Ecto neural progenitor cell (in vitro differentiated cells): ENCODE measurements around the gene PRRT4.

Source experiments
- DNase-seq: peaks from one replicate; pipeline ENCODE4 v3.0.0-alpha.2; 2018; ENCODE audit warnings: low spot score

Gene PRRT4

DNA sequence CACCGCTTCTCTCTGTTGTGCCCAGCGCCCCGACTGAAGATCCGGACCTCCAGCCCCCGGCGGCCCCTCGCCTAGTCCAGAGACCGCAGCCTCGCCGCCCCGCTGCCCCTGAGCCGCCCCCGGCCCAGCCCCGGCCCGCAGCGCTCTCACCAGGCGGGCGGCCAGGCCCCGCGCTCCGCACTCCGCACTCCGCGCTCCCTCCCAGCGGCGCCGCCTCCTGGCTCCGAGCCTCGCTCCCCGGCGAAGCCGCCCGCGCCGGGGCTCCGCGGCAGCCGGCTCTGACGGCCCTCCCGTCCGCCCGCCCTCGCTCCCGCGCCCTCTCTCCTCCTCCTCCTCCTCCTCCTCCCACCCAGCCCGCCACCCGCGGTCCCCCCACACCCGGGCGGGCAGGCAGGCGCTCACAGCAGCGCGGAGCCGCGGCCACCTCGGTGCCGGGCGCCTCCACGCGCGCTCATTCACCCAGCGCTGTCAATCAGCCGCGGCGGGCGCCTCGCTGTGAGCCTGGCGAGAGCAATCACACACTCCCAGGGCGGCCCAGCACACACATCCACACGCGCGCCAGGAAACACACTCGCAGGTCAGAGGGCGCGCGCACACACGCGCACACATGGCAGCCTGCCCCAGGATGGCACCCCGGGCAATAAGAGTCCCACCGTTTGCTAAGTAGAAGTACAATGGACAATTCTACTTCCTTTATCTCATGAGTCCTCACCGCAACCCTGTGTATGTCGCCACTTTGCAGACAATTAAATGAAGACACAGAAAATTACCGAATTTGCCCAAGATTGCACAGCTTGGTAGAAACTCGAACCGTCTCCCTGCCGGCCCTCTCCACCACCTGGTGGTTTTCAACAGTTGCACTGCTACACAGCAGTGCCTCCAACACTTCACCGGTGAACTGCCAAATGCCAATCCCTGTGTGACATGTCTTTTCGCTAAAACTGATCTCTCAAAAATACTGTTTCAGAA, at the start of gene PRRT4:
TSS of gene PRRT4 (minus strand) at position 280 of the 969 bp plus-strand sequence.
- peak; percentile 75 for DNase-seq

DNA sequence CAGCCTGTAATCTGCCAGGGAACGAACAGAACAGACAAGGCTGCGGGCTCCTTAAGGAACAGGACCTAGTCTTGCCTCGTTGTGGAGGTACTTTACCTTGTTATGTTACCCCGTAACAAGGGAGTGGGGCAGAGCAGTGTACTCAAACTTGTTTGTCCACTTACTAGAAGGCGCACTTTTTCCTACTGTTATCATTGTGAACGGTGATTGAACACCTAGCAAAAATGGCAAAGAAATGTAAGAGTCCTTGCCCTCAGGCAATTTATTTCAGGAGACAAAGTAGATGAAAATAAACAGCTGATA, 48.9 kb upstream of the PRRT4 start:
- no peak for DNase-seq

DNA sequence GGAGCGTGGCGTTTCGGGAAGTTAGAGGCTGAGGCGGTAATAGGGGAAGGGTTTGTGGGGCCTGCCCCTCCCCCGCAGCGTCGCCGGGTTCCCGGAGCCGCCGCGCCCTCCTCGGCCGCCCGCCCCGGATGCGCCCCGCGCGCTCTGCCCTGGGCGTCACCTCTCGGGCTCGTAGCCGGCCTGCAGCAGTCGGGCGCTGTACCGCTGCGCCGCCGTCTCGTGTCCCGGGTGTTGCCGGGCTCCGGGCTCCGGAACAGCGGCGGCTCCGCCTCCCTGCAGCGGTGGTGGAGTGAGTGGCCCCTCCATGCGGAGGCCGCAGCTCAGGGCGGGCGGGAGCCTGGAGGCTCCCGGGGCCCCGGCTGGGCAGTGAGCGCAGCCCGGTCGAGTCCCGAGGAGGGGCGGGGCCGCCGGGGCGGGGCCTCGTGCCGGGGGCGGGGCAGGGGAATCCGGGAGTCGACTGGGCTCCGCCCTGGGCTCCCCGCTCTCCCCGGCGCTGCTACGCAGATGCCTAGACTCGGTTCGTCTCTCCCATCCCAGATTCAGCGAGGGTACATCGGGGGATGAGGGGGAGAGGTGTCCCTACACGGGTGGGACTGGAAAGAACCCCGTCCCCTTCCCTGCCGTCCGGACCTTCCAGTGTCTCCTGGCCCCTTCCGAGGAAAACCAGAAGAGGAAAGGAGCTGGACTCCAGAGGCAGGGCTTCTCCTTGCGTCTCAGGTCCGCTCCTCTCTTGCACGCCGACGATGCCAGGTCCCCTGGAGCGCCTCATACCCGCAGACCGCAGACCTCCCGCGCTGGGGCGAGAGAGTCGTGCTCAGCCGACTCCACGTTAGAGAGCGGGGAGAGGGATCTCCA, 48.3 kb upstream of the PRRT4 start, which contains the start of gene IMPDH1:
TSS of gene IMPDH1 (minus strand) at position 387 of the 855 bp plus-strand sequence. CDS start at position 306, 81 bp downstream.
- DNase-seq: peak; percentile 94

DNA sequence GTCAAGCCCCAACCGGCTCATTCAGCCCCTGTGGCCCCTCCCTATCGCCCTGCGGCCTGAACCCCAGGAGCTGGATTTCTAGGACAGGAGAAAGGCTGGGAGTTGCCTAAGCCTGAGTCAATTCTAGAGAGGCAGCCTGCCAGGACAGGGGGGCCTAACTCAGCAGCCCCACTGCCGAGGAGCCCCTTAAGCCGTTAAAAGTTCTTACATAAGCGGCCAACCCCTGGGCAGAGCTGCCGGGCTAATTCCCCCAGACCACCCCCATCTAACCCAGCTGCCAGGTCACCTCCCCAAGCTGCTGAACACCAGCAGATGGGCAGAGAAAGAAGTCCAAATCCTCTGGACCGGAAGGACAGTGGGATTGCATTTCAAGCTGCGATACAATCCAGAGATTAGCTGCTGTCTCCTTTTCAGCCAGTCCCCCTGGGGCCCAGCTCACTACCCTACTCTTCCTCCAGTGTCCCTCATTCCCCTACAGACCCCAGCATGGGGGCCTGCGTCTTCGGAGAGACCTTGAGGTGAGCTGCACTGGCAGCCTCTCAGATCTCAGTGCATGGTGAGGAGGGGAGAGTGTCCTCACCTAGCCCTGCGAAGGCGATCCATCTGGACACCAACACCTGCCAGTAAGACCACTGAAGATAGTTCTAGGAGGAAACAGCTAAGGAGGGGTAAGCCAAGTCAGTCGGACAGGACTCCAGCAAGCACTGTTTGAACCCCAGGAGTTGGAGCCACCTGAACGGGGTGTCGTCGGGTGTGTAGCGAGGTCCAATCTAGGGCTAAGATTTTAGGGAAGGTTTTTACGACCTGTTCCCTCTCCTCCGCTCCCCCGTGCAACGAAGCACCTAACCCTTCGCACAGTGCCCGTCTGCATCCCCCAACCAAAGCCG, 47.5 kb upstream of the PRRT4 start:
- peak; percentile 70 for DNase-seq

DNA sequence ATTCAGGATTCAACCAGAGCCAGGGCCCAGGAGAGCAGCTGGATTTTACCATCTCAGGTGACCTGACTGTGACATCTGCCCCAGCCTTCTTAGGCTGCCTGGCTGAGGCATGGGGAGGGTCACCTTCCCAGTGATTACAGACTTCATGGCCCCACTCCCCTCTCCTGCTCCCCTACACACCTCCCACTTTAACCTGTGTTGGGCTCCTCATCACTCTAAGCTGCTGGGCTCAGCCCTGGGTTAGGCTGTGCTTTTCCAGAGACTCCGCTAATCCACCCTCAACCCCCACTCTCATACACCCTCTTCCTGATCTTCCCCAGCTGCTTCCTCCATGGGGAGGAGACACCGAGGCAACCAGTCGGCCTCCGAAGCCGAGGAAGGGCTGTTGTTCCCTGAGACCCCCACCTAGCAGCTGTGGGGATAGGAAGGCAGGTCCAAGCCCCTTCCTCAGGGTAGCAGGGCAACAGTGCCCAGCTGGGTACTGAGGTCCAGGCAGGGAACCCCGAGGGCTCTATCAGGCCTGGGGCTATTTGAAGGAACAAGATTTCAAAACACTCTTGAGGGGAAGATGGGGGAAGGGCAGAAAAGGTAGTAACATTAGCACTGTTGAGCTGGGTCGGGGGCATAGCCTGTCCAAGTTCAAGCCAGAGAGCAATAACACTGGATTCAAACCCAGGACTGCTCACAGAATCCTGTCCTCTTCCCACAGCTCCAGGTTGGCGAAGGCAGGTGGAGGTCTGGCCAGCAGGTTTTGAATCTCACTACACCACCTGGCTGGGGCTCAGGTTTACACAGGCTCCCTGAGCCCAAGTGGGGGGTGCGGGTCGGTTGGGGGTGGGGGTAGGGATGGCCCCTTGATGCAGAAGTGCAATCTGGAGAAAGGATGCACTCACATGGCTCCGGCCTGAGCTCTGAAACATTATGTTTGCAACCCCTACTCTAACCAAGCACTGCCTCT, 46.5 kb upstream of the PRRT4 start:
- DNase-seq: peak; percentile 60

DNA sequence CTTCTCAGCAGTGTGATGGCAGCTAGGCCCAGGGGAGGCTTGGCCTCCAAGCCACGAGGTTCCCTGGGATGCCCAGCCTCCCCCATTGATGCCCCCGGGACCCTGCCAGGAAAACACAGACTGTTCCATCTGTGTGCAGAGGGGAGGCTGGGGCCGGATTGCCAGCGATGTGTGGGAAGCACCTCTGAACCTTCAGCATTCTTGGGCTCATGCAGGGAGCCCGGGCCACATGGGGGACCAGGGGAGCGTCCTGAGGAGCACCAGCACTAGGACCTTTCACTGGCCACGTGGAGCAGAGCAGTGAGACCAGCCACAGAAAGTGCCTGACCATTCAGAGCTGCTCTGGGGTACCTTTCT, 45.7 kb upstream of the PRRT4 start:
- no peak for DNase-seq

DNA sequence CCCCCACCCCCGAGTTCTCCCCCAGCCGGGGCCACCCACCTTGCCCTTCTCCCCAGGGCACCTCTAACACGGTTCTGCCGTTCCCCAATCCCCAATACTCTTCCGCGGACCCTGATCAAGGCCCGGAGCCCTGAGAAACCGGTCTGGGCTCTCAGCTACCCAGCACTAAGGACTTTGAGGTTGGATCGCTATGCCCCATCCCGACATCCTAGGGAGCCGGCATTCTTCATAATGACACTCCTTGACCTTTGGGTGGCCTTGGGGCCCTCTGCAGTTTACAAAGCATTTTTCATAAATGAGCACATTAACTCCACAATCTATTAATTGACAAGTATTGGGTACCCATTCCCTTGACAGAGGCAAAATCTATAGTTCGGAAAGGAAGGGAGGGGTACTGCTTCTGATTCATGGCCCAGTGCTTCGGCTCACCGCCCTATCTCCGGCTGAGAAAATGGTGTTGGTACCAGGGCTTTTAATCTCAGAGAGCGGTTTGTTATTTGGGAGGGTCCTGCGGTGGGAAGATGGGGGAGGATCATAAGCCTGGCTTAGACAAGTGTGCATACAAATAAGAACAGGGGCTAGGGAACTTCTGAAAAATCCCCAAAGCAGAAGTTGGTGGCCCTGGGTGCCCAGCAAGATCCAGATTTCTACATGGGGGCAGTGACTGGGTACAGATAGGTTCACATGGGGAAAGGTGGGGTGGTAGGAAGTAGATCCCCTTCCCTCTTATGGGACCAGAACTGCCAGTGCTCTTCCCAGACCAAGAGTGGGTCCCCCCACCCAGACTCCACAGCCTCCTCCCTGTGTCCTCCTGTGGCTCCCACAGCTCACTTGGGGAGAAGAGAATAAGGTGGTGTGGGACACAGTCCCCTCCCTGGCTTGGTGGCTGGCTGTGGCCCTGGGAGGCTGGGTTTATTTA, 45.1 kb upstream of the PRRT4 start:
- DNase-seq: no peak

DNA sequence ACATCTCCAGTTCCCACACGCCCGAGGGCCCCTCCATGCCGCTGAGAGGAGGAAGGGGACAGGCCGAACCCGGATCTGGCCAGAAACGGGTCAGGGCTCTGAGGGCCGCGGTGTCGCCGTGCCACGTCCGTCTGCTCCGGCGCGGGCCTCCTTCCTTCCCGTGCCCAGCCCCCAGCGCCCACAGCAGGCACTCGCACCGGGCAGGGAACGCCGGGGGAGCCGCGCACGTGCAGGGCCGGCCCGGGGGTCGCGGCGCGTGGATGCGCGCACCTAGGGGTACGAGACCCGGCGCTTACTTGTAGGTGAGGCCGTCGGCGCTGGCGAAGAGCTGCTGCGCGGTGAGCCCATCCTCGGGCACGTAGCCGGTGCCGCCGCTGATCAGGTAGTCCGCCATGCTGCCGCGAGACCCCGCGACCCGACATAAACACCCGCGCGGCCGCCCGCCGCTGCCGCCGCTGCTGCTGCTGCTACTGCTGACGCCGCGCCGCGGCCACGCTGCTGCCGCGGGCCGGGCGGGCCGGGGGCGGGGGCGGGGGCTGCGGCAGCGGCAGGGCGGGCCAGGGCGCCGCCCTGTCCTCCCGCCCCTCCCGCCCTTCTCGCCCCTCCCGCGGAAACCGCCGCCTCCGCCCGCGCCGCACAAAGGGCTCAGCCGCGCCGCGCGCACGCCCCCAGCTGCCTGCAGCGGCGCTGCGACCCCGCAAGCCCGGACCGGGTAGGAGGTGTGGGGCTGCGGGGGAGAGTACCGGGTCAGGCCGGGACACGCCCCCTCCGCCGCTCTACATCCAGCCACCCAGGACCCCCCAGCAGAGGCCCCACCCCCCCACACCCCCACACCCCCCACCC, 44.2 kb upstream of the PRRT4 start:
- peak; percentile 79 for DNase-seq

DNA sequence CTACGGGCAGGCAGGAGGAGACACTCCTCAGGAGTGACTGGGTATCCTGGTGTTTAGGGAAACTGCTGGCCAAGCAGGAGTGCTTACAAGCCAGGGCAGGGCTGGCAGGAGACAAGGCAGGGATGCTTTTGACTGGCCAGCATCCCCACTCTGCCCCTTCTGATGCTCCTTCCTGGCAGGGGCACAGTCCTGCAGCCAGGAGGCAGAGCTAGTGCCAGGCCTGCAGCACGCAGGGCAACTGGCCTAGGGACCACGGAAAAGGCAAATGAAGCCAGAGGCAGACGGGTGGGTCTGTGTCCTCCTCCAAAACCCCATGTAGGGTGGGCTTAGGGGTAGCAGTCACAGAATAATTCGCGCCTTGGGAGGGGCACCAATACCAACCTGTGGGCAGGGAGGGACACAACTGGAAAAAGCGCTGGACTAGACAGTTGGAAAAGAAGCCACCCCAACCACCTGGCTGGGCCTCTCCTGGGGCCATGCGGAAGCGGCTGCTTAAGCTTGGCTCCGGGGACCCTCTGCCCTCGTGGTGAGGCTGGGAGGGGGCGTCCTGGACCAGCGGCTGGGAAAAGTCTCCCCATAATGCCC, 43.5 kb upstream of the PRRT4 start:
- DNase-seq: no peak

DNA sequence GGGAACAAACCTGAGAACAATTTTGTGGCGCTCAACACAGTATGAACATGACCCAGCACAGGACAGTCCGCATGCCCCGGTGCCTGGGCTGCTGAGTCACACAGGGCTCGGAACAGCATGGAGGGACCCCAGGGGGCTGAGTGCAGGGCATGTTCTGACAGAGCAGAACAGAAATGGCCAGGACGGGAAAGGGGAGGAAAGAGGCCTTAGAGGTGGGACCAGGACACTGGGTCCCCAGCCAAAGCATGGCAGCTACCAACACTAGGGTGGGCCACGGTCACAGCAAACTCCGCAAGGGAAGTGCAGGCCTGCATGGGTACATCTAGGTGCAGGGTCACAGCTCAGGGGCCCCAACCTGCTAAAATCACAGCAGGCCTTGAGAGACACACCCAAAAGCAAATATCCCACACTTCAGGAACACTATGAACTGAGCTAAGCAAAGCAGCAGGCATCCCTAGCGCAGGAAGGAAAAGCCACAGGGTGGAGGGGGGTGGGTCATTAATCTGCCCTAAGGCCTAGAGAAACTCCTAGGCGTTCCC, 42.7 kb upstream of the PRRT4 start:
- no peak for DNase-seq

DNA sequence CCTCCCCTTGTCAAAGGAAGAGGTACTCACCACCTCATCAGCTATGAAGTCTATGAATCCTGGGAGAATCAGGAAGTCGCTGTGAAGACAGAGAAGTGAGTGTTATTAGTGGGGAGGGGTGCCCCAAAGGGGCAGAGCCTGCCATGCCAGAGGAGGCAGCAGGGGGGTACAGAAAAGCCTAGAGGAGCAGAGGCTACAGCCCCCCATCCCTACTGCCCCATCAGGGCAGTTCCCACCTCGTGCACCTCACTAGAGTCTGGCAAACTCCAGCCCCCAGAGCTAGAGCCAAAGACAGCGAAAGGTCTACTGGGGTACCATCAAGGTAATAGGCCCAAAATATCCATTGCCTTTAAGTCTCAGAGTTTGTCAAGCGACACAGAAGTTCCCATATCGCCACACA, 42.2 kb upstream of the PRRT4 start:
- no peak for DNase-seq

DNA sequence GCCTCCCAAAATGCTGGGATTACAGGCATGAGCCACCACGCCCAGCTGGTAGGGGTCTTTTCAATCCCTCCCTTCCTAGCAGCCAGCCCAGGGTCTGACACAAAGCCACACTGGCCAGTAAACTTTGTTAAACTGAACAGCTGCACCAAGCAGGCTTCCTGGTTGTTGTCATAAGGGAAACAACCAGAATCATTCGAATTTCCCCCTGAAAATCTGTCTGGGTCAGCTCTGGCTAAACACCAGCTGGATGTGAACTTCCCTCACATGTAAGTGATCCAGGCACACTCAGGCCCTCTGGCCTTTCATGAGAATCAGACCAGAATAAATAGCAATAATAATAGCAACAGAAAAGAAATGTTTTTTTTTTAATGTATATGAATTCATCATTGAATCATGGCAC, 40.9 kb upstream of the PRRT4 start:
- DNase-seq: no peak

DNA sequence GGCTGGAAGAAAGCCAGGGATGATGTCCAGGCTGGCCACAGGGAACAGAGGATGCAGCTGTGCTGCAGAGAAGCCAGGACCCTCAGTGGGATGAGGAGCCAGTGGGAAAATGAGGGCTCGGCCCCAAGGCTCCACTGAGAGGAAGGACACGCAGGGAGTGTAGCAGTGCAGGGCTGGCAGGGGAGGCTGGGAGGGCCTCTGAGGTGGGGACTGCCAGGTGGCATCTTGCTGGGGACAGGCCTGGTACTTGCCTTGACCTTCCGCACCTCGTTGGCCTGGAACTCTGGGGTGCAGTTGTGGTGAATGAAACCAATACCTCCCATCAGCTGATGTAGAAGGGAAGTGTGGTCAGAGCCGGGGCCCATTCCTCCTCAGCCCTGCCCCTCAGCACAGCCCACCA, 39.1 kb upstream of the PRRT4 start:
- no peak for DNase-seq

DNA sequence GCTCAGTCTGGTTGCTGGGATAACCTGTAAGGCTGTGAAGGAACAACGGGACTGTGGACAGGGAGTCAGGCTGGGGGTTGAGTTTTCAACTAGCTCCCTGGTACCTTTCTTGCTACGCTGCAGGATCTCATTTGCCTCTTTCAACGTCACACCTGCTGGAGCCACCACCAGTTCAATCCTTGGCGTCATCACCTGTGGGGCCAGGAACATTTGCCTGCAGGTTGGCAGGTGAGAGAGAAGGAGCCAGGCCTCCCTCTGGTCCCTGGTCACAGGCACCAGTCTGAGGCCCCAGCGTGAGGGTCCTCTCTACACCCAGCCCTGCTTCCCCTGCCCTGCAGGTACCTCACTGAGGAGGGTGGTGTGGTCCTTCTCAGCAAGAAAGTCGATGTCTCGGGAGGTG, 38.5 kb upstream of the PRRT4 start:
- no peak for DNase-seq

DNA sequence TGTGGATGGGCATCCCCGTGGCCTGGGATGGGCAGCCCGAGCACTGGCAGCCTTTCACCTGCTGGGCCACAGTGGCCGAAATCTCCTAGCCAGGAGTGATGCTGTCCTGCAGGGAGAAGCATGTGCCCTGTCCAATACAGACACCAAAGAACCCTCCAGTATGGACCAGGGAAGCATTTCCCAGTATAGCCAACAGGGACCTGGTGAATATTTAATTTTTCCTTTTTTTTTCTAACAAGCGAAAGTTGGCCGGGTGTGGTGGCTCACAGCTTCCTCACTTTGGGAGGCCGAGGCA, 37.3 kb upstream of the PRRT4 start:
- DNase-seq: no peak

DNA sequence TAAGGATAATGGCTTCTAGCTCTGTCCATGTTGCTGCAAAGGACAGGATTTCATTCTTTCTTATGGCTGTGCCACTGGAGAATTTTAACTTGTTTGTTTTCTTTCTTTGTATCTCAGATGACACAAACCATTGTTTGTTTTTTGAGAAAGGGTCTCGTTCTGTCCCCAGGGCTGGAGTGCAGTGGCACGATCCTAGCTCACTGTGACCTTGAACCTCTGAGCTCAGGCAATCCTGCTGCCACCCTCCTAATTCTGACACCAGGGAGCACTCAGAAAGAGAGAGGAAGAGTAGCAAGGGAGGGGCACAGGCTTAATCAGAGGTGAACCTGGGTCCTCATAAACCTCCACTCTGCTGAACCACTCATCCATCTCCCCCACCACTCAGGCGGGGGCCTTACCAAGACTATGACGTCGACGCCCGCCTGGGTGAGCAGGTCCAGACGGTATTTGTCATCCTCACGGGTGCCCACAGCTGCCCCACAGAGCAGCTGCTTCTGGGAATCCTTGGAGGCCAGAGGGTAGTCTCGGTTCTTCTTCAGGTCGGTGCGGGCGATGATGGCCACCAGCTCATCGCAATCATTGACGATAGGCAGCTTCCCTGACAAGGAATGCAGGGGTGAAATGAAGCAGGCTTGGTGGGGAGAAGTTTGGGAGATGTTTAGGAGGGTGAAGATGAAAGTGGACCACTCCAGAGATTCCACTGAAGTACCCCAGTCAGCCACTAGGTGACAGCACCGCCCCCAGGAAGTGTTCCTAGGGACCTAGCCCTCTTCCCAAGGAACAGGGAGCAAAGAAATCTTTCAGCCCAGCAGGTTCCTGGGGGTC, 36.7 kb upstream of the PRRT4 start:
- peak; percentile 76 for DNase-seq

DNA sequence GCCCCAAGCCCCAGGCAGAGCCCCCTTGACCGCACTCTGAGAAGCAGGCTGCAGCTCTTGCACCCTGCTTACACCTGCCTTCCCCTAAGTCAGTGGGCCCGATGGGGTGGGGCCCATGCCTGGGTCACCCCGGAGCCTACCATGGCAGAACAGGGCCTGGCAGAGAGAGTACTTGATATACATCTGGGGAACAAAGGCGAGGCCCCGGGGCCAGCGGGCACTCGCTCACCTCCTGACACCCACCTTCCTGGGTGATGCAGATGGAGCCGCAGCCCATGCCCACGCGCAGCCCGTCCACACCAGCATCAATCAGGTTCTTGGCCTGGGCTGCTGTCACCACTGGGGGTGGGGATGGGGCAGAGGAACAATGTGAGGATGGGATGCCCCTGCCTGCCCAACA, 34.9 kb upstream of the PRRT4 start:
- DNase-seq: no peak

DNA sequence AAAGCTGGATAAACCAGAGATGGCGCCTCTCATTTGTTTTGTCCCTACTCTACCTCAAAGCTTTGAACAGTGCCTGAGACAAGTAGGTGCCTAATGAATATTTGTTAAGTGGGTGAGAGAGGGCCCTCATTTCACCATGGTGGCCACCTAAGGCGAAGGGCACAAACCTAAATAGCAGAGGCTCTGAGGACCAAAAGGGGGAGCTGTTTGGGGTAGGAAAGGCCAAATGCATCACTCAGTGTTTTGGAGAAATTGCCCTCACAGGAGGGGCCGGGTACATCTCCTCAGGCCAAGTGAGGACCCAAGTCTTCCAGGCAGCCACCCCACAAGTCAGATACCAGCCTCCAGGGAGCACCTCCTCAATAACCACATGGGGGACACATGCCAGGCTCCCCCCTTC, 34.3 kb upstream of the PRRT4 start:
- DNase-seq: no peak
